GM23338 (cell line): Measurements from ENCODE around the gene CASP2. TPM values are rescaled to one million over a fixed set of nuclear protein-coding genes. Genes with fewer than 3 reads are reported as not detected.

Experiments used
- ATAC-seq: fragments of 200-7000 bp; cut with Tn5 transposase; 3 replicates; pipeline ENCODE4 v1.9.1; 2020
- DNase-seq: peaks from one replicate; pipeline ENCODE4 v3.0.0-alpha.2; 2015; ENCODE audit warnings: low spot score
- H2AFZ ChIP-seq: fragments of 200-600 bp; sonication (generic); 2 replicates; pipeline ENCODE4 v1.8.0; 2016; ENCODE audit warnings: antibody characterized with exemption, mild to moderate bottlenecking, moderate library complexity
- H3F3A ChIP-seq: fragments of 200-600 bp; sonication (generic); replicated peaks from 2 replicates; pipeline ENCODE4 v1.8.0; 2017; ENCODE audit warnings: antibody characterized with exemption, mixed run types, low read depth
- H3K27ac ChIP-seq: fragments of 200-600 bp; sonication (generic); 2 replicates; pipeline ENCODE4 v1.6.1; 2016; ENCODE audit warnings: low read depth
- H3K27me3 ChIP-seq: fragments of 200-600 bp; sonication (generic); 2 replicates; pipeline ENCODE4 v1.8.0; 2016; ENCODE audit warnings: mild to moderate bottlenecking, mixed run types, moderate library complexity; ENCODE audit not compliant: insufficient read depth
- H3K36me3 ChIP-seq: fragments of 200-600 bp; sonication (generic); 2 replicates; pipeline ENCODE4 v1.8.0; 2016; ENCODE audit warnings: mild to moderate bottlenecking; ENCODE audit not compliant: insufficient read depth
- H3K4me1 ChIP-seq: fragments of 200-600 bp; sonication (generic); 2 replicates; pipeline ENCODE4 v1.8.0; 2016; ENCODE audit warnings: mild to moderate bottlenecking, moderate library complexity; ENCODE audit not compliant: insufficient read depth
- H3K4me2 ChIP-seq: fragments of 200-600 bp; sonication (generic); 2 replicates; pipeline ENCODE4 v1.7.1; 2017; ENCODE audit warnings: mixed run types
- H3K4me3 ChIP-seq: fragments of 200-600 bp; sonication (generic); 2 replicates; pipeline ENCODE4 v1.6.1; 2016; ENCODE audit warnings: mixed run types
- H3K79me2 ChIP-seq: fragments of 200-600 bp; sonication (generic); replicated peaks from 2 replicates; pipeline ENCODE4 v1.8.0; 2017; ENCODE audit warnings: mild to moderate bottlenecking; ENCODE audit not compliant: insufficient read depth
- H3K9me2 ChIP-seq: fragments of 200-600 bp; sonication (generic); 2 replicates; pipeline ENCODE4 v1.8.0; 2017; ENCODE audit not compliant: insufficient read depth
- H4K20me1 ChIP-seq: fragments of 200-600 bp; sonication (generic); replicated peaks from 2 replicates; pipeline ENCODE4 v1.8.0; 2017; ENCODE audit warnings: mild to moderate bottlenecking; ENCODE audit not compliant: insufficient read depth
- H3K27ac Mint-ChIP-seq: 2 replicates; pipeline ENCODE4 v1.8.0; 2020; ENCODE audit warnings: inconsistent platforms, mild to moderate bottlenecking, moderate library complexity, mixed read lengths
- H3K27me3 Mint-ChIP-seq: 3 replicates; pipeline ENCODE4 v1.8.0; 2022; ENCODE audit warnings: low read depth, mild to moderate bottlenecking, moderate library complexity, mixed read lengths, inconsistent platforms; ENCODE audit not compliant: insufficient read depth, poor library complexity
- H3K36me3 Mint-ChIP-seq: 3 replicates; pipeline ENCODE4 v1.8.0; 2021; ENCODE audit warnings: low read depth, mild to moderate bottlenecking, inconsistent platforms, moderate library complexity, mixed read lengths
- H3K4me1 Mint-ChIP-seq: 3 replicates; pipeline ENCODE4 v1.8.0; 2020; ENCODE audit warnings: mild to moderate bottlenecking, inconsistent platforms, mixed read lengths
- H3K4me3 Mint-ChIP-seq: 3 replicates; pipeline ENCODE4 v1.8.0; 2021; ENCODE audit warnings: moderate library complexity, mild to moderate bottlenecking, inconsistent platforms, mixed read lengths
- H3K9me3 Mint-ChIP-seq: 3 replicates; pipeline ENCODE4 v1.8.0; 2020; ENCODE audit warnings: moderate library complexity, mild to moderate bottlenecking, inconsistent platforms, mixed read lengths
- CTCF ChIP-seq, 2 experiments: fragments of 200-600 bp in 1 of 2; sonication (generic) in 1 of 2; conservative IDR thresholded peaks; 2 replicates each; pipeline versions ENCODE4 v1.5.1 to v1.6.1; 2016 to 2017; ENCODE audit warnings: antibody characterized with exemption in 2 of 2, low read depth in 2 of 2, mild to moderate bottlenecking in 2 of 2, moderate library complexity in 1 of 2
- REST ChIP-seq: IDR thresholded peaks from one replicate; pipeline ENCODE4 v1.6.1; 2018; ENCODE audit warnings: antibody characterized with exemption; ENCODE audit not compliant: unreplicated experiment
- ZNF114 ChIP-seq: fragments of 250-450 bp; sonication (Bioruptor Pico); IDR thresholded peaks from 2 replicates; pipeline ENCODE4 v1.5.0; 2020; ENCODE audit warnings: mild to moderate bottlenecking, moderate library complexity
- polyA plus RNA-seq: library from polyadenylated mRNA; unstranded; fragments of >200 nt; fragmentation: Nextera tagmentation; extraction: Ambion mirVana; gene quantifications from 2 replicates; pipeline ENCODE4 v1.2.1, GENCODE V29; 2016
- total RNA-seq: library from RNA; depleted of rRNA; stranded (reverse); fragments of >200 nt; shearing (Covaris generic); gene quantifications from 2 replicates; pipeline ENCODE4 v1.2.3, GENCODE V29; 2014

The CASP2 gene
- total and polyA plus RNA-seq, 2 experiments from 2014 or later, result 17.7 to 21.8 TPM

- peak in 1 of 2 experiments; percentile 47; a peak in 2 of 4 replicates for TF ChIP-seq CTCF (conservative IDR thresholded peaks at IDR 0.05; ENCODE audit: low read depth in 2 of 2)
Measured at GRCh38 chr7:143321242-143321641, 33.1 kb downstream of the CASP2 start (continued).

GRCh38 chr7:143321734-143322133 is 33.6 kb downstream of the CASP2 start:
- Histone ChIP-seq H3F3A (no peaks in the 10 kb centered on the region), H3K27me3 (no peaks in the 10 kb centered on the region), H3K27ac (no peak overlapping the region), H3K9me2 (no peaks in the 10 kb centered on the region), H3K4me1 (peaks cover 24% of the 10 kb centered on the region), H3K4me2 (no peak overlapping the region), H3K36me3 (no peaks in the 10 kb centered on the region), H3K79me2 (no peaks in the 10 kb centered on the region), H4K20me1 (no peaks in the 10 kb centered on the region), H2AFZ (no peak overlapping the region), H3K4me3 (no peak overlapping the region)
- ATAC-seq (peak; percentile 34), DNase-seq (no peak)
- H3K36me3 Mint-ChIP-seq, result no peaks in the 10 kb centered on the region; the same call in 2 of the 3 replicates
- no peak overlapping the region for H3K27ac Mint-ChIP-seq
- TF ChIP-seq REST (peak; percentile 48), ZNF114 (no peak), CTCF (conservative IDR thresholded peaks at IDR 0.05; ENCODE audit: low read depth in 2 of 2) (peak; percentile 14 to 68; a peak in 2 of 4 replicates)
- no peak overlapping the region for H3K4me3 Mint-ChIP-seq
- peaks cover 15% of the 10 kb centered on the region for H3K27me3 Mint-ChIP-seq
- H3K9me3 Mint-ChIP-seq, result no peaks in the 10 kb centered on the region; the same call in 2 of the 3 replicates
- H3K4me1 Mint-ChIP-seq, result peaks cover 29% of the 10 kb centered on the region
